Endothelial cell of umbilical vein (primary cell): Measurements from ENCODE around the gene NFX1. TPM values are rescaled to one million over a fixed set of nuclear protein-coding genes. Genes with fewer than 3 reads are reported as not detected.

ENCODE experiments used
- BruUV-seq: library from RNA; stranded (reverse); fragments of 400-500 nt; replicated peaks from 2 replicates; lab custom pipeline; 2021; lab: Mats Ljungman, UMichigan
- CTCF ChIA-PET: fragments of 300-600, 350-600 bp; sonication (Branson Sonifier 250); formaldehyde crosslinking; loops from one replicate; lab custom pipeline; 2021; ENCODE audit warnings: antibody characterized with exemption, inconsistent platforms; lab: Charles Lee
- POLR2A ChIA-PET: fragments of 300-600, 350-600 bp; sonication (Branson Sonifier 250); formaldehyde crosslinking; loops from one replicate; lab custom pipeline; 2021; ENCODE audit warnings: antibody characterized with exemption, inconsistent platforms; lab: Charles Lee
- DNase-seq: peaks from one replicate; pipeline ENCODE4 v3.0.0-alpha.2; 2011; ENCODE audit warnings: low read depth, low spot score
- FAIRE-seq: peaks from 2 replicates; lab custom pipeline; 2011; peaks lifted over from hg19 to GRCh38; lab: Jason Lieb, UNC
- H2AFZ ChIP-seq: 2 replicates; pipeline ENCODE4 v1.6.0; 2012; ENCODE audit warnings: low read depth, low read length, control low read depth, inconsistent platforms
- H3K27ac ChIP-seq: 2 replicates; pipeline ENCODE4 v1.5.1; 2011; ENCODE audit warnings: low read depth, mild to moderate bottlenecking, control low read depth, low read length, moderate library complexity; ENCODE audit not compliant: insufficient read depth
- H3K27me3 ChIP-seq, 2 experiments: 2 replicates each; pipeline versions ENCODE4 v1.6.0 to v1.6.1; 2011; ENCODE audit warnings: low read length in 2 of 2, mixed read lengths in 1 of 2; ENCODE audit not compliant: control insufficient read depth in 2 of 2, insufficient read depth in 2 of 2
- H3K36me3 ChIP-seq, 2 experiments: 2 replicates in 1 of 2; 3 replicates in 1 of 2; pipeline ENCODE4 v1.5.1; 2011; ENCODE audit warnings: low read length in 2 of 2, mild to moderate bottlenecking in 1 of 2, moderate library complexity in 1 of 2; ENCODE audit not compliant: control insufficient read depth in 2 of 2, insufficient read depth in 2 of 2; ENCODE audit errors: extremely low read depth in 1 of 2
- H3K4me1 ChIP-seq: 3 replicates; pipeline ENCODE4 v1.5.1; 2011; ENCODE audit warnings: mild to moderate bottlenecking, low read length; ENCODE audit not compliant: control insufficient read depth, insufficient read depth; ENCODE audit errors: extremely low read depth
- H3K4me2 ChIP-seq: 2 replicates; pipeline ENCODE4 v1.6.1; 2011; ENCODE audit warnings: low read length, control low read depth, mixed read lengths; ENCODE audit not compliant: insufficient read depth
- H3K4me3 ChIP-seq, 3 experiments: fragments of 200-600 bp in 1 of 3; sonication (generic), shearing (Covaris generic) in 1 of 3; replicated peaks in 1 of 3; 2 replicates each; pipeline ENCODE4 v1.5.1; 2011 to 2016; ENCODE audit warnings: control low read depth in 3 of 3, low read length in 3 of 3, mild to moderate bottlenecking in 2 of 3, inconsistent platforms in 1 of 3, low read depth in 1 of 3, moderate library complexity in 1 of 3; ENCODE audit not compliant: insufficient read depth in 1 of 3
- H3K79me2 ChIP-seq: 2 replicates; pipeline ENCODE4 v1.6.0; 2012; ENCODE audit warnings: low read length, inconsistent platforms; ENCODE audit not compliant: control insufficient read depth, insufficient read depth
- H3K9ac ChIP-seq: replicated peaks from 2 replicates; pipeline ENCODE3; 2011; ENCODE audit warnings: low read length, control low read depth; ENCODE audit not compliant: insufficient read depth; ENCODE audit errors: extremely low read depth
- H3K9me1 ChIP-seq: replicated peaks from 3 replicates; pipeline ENCODE4 v1.6.0; 2011; ENCODE audit warnings: mild to moderate bottlenecking, low read length; ENCODE audit not compliant: control insufficient read depth, insufficient read depth; ENCODE audit errors: extremely low read depth
- H3K9me3 ChIP-seq: replicated peaks from 2 replicates; pipeline ENCODE4 v1.5.1; 2012; ENCODE audit warnings: low read length, inconsistent platforms; ENCODE audit not compliant: control insufficient read depth, insufficient read depth
- H4K20me1 ChIP-seq: replicated peaks from 2 replicates; pipeline ENCODE3; 2011; ENCODE audit warnings: mild to moderate bottlenecking, low read length; ENCODE audit not compliant: control insufficient read depth, insufficient read depth; ENCODE audit errors: extremely low read depth
- EZH2 ChIP-seq: IDR thresholded peaks from 2 replicates; pipeline ENCODE4 v1.6.1; 2012; ENCODE audit warnings: borderline replicate concordance, low read depth, mild to moderate bottlenecking, moderate library complexity, low read length, inconsistent platforms; ENCODE audit not compliant: severe bottlenecking
- GATA2 ChIP-seq: IDR thresholded peaks from 2 replicates; pipeline ENCODE4 v1.7.0; 2011; ENCODE audit warnings: low read depth, mild to moderate bottlenecking, moderate library complexity, mixed read lengths, low read length; ENCODE audit not compliant: insufficient read length, insufficient read depth
- JUN ChIP-seq: IDR thresholded peaks from 2 replicates; pipeline ENCODE4 v1.6.1; 2011; ENCODE audit warnings: borderline replicate concordance, low read depth; ENCODE audit not compliant: insufficient read length, insufficient read depth
- MYC ChIP-seq: IDR thresholded peaks from one replicate; pipeline ENCODE4 v1.6.1; 2011; ENCODE audit warnings: mild to moderate bottlenecking, low read depth, low read length
- POLR2A ChIP-seq: IDR thresholded peaks from 2 replicates; pipeline ENCODE4 v1.6.1; 2012; ENCODE audit warnings: low read depth, mild to moderate bottlenecking, control low read depth, low read length
- POLR2AphosphoS5 ChIP-seq: IDR thresholded peaks from 2 replicates; pipeline ENCODE4 v1.6.1; 2012; ENCODE audit warnings: low read depth, mild to moderate bottlenecking, control low read depth, low read length, moderate library complexity; ENCODE audit not compliant: insufficient read depth
- dilution Hi-C: fragments of 300-500 bp; cut with MboI; formaldehyde crosslinking; loops from one replicate; pipeline ENCODE4 v1.15.0; 2019; ENCODE audit warnings: low sequenced_read_pairs; ENCODE audit not compliant: extremely low pct_ligation_motif_present
- intact Hi-C: fragments of 100-400 bp; cut with micrococcal nuclease; formaldehyde crosslinking; loops from one replicate; pipeline ENCODE4 v1.10.0; 2022
- polyA plus RNA-seq, 4 experiments: library from polyadenylated mRNA; depleted of rRNA in 3 of 4; stranded (reverse) in 3 of 4; unstranded in 1 of 4; fragments of >200 nt; gene quantifications; 2 replicates each; pipeline versions ENCODE4 v1.2.1 to v1.2.3, GENCODE V29; 2011 to 2012; ENCODE audit warnings: missing spikeins in 1 of 4
- total RNA-seq: library from RNA; stranded (reverse); gene quantifications from 2 replicates; pipeline ENCODE4 v1.2.3, GENCODE V29; 2021
- TF ChIP-seq, protein P1 (sequence below): IDR thresholded peaks from 2 replicates; pipeline ENCODE4 v1.6.1; 2011; ENCODE audit not compliant: insufficient read depth, insufficient read length
- TF ChIP-seq, protein P2 (sequence below), 2 donors: IDR thresholded peaks; 1 replicate in 1 of 2; 2 replicates in 1 of 2; pipeline ENCODE4 v1.5.1; 2011; ENCODE audit warnings: low read length in 2 of 2, mild to moderate bottlenecking in 2 of 2, moderate library complexity in 2 of 2, control low read depth in 1 of 2, inconsistent platforms in 1 of 2, low read depth in 1 of 2; ENCODE audit not compliant: insufficient read depth in 1 of 2; ENCODE audit errors: extremely low read depth in 1 of 2

NFX1 gene
- total and polyA plus RNA-seq, 2 donors (not counting 3 experiments of a cell fraction or from before 2014, with no cell fraction given) = 19.3 to 21.7 TPM

- dilution Hi-C loops (no loop called here), intact Hi-C loops (no loop called here)
- Histone ChIP-seq H3K9me3 (no peaks in the 10 kb centered on the region), H3K79me2 (no peaks in the 10 kb centered on the region), H3K9me1 (no peaks in the 10 kb centered on the region), H3K4me1 (no peaks in the 10 kb centered on the region), H3K9ac (no peak overlapping the region), H2AFZ (no peak overlapping the region), H4K20me1 (no peaks in the 10 kb centered on the region), H3K27ac (no peak overlapping the region), H3K4me3 (no peak overlapping the region), H3K36me3 (peaks cover 13 to 27% of the 10 kb centered on the region in 2 experiments), H3K27me3 (no peaks in the 10 kb centered on the region), H3K4me2 (no peak overlapping the region)
- CTCF ChIA-PET = interaction anchor here (0.9 to 2.6 kb wide), 5 partner anchors 10 to 193 kb away, joined by 4 to 10 read pairs (median 7); partner anchors contain the start of gene NFX1
- DNase-seq = no peak
- BruUV-seq = no TSS peak
- TF ChIP-seq JUN (no peak), EZH2 (no peak), GATA2 (no peak), POLR2A (no peak), MYC (no peak), POLR2AphosphoS5 (no peak)
- TF ChIP-seq, protein P1, sequence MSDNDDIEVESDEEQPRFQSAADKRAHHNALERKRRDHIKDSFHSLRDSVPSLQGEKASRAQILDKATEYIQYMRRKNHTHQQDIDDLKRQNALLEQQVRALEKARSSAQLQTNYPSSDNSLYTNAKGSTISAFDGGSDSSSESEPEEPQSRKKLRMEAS = no peak
- TF ChIP-seq, protein P2, sequence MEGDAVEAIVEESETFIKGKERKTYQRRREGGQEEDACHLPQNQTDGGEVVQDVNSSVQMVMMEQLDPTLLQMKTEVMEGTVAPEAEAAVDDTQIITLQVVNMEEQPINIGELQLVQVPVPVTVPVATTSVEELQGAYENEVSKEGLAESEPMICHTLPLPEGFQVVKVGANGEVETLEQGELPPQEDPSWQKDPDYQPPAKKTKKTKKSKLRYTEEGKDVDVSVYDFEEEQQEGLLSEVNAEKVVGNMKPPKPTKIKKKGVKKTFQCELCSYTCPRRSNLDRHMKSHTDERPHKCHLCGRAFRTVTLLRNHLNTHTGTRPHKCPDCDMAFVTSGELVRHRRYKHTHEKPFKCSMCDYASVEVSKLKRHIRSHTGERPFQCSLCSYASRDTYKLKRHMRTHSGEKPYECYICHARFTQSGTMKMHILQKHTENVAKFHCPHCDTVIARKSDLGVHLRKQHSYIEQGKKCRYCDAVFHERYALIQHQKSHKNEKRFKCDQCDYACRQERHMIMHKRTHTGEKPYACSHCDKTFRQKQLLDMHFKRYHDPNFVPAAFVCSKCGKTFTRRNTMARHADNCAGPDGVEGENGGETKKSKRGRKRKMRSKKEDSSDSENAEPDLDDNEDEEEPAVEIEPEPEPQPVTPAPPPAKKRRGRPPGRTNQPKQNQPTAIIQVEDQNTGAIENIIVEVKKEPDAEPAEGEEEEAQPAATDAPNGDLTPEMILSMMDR (IDR thresholded peaks at IDR 0.05; ENCODE audit: extremely low read depth in 1 of 2, insufficient read depth in 1 of 2, low read depth in 1 of 2, low read length in 2 of 2) = no peak
- POLR2A ChIA-PET = interaction anchor here (1.1 kb wide), 1 partner anchor 16 kb away, joined by 3 read pairs; the partner anchor contains the start of gene NFX1
- FAIRE-seq = no peak
Observed at GRCh38 chr9:33273266-33273971, 16.9 kb upstream of the NFX1 start.
